Gastrocnemius medialis (tissue), 4 donors: ENCODE results near the gene BMP3. TPM values are rescaled to one million over a fixed set of nuclear protein-coding genes. Genes with fewer than 3 reads are reported as not detected.
"Not testable (repeated sequence)": the region's sequence is repeated elsewhere in the genome, so short reads cannot be mapped to it uniquely, and the experiment has no call there.

Source experiments
- ATAC-seq, 2 donors: fragments of 150-250 bp; one replicate each; pipeline ENCODE4 v1.9.1; 2016
- DNase-seq, 2 donors: peaks; one replicate each; pipeline ENCODE4 v3.0.0-alpha.2; 2019
- H3K27ac ChIP-seq, 4 donors: fragments of 200-600 bp; sonication (generic); 1 replicate in 1 of 4; 2 replicates in 3 of 4; pipeline ENCODE4 v1.5.1; 2016 to 2018; ENCODE audit warnings: mild to moderate bottlenecking in 2 of 4, moderate library complexity in 1 of 4
- H3K27me3 ChIP-seq, 3 donors: fragments of 200-600 bp; sonication (generic) in 2 of 3; 1 replicate in 1 of 3; 2 replicates in 2 of 3; pipeline versions ENCODE4 v1.5.1 to v1.6.0; 2016 to 2019; ENCODE audit warnings: mild to moderate bottlenecking in 1 of 3, moderate library complexity in 1 of 3
- H3K36me3 ChIP-seq, 2 donors: fragments of 200-600 bp; sonication (generic) in 1 of 2; one replicate each; pipeline ENCODE4 v1.5.1; 2017 to 2018
- H3K4me1 ChIP-seq, 2 donors: fragments of 200-600 bp; sonication (generic) in 1 of 2; one replicate each; pipeline ENCODE4 v1.5.1; 2016 to 2017; ENCODE audit warnings: mild to moderate bottlenecking in 2 of 2
- H3K4me3 ChIP-seq, 4 donors: fragments of 200-600 bp; sonication (generic) in 3 of 4; 1 replicate in 1 of 4; 2 replicates in 3 of 4; pipeline ENCODE4 v1.5.1; 2016 to 2019; ENCODE audit warnings: mild to moderate bottlenecking in 2 of 4
- H3K9me3 ChIP-seq, 3 donors: fragments of 200-600 bp; sonication (generic) in 2 of 3; 1 replicate in 1 of 3; 2 replicates in 2 of 3; pipeline ENCODE4 v1.5.1; 2016 to 2019
- CTCF ChIP-seq, 5 experiments: fragments of 450-650 bp in 3 of 5; fragments of 200-600 bp in 2 of 5; sonication (generic) in 2 of 5; IDR thresholded peaks in 4 of 5; conservative IDR thresholded peaks in 1 of 5; 1 replicate in 4 of 5; 2 replicates in 1 of 5; pipeline ENCODE4 v1.5.1; 2016 to 2019; ENCODE audit warnings: antibody characterized with exemption in 5 of 5, mild to moderate bottlenecking in 3 of 5, moderate library complexity in 3 of 5
- POLR2A ChIP-seq, 2 donors: fragments of 450-650 bp; IDR thresholded peaks; one replicate each; pipeline ENCODE4 v1.6.1; 2017; ENCODE audit warnings: antibody characterized with exemption in 2 of 2, mild to moderate bottlenecking in 2 of 2, moderate library complexity in 2 of 2
- in situ Hi-C, 4 donors: fragments of 200-750 bp; cut with MboI; loops; one replicate each; pipeline versions ENCODE4 v1.15.0 to v1.8.0; 2017; ENCODE audit warnings: low sequenced_read_pairs in 4 of 4
- intact Hi-C: fragments of 100-400 bp; cut with DNase I; formaldehyde crosslinking; loops from one replicate; pipeline ENCODE4 v1.15.1; 2023; ENCODE audit warnings: low total_unique reads
- total RNA-seq, 4 donors: library from RNA; depleted of rRNA; stranded (reverse); fragments of >200 nt; gene quantifications; one replicate each; pipeline versions ENCODE4 v1.1.0 to v1.2.3, GENCODE V29; 2016

BMP3 gene
- total RNA-seq, 4 donors from 2014 or later: 0.11 to 0.51 (median 0.20) TPM

GRCh38 chr4:80999943-81000342, 30.6 kb upstream of the BMP3 start:
- TF ChIP-seq POLR2A (IDR thresholded peaks at IDR 0.05) (no peak), CTCF (IDR thresholded peaks at IDR 0.05 in 4 of 5, conservative IDR thresholded peaks at IDR 0.05 in 1 of 5) (no peak)
- Histone ChIP-seq H3K36me3 (no peaks in the 10 kb centered on the region), H3K27ac (no peak overlapping the region), H3K9me3 (no peaks in the 10 kb centered on the region), H3K27me3 (no peaks in the 10 kb centered on the region), H3K4me3 (no peak overlapping the region), H3K4me1 (no peaks in the 10 kb centered on the region)
- DNase-seq (no peak), ATAC-seq (no peak)
- intact Hi-C loops: no loop called here
- in situ Hi-C loops: loop anchor here in 2 of 4 donors (25.0 kb wide), 1 partner anchor 638 kb away; no protein-coding TSS in a partner anchor

DNA sequence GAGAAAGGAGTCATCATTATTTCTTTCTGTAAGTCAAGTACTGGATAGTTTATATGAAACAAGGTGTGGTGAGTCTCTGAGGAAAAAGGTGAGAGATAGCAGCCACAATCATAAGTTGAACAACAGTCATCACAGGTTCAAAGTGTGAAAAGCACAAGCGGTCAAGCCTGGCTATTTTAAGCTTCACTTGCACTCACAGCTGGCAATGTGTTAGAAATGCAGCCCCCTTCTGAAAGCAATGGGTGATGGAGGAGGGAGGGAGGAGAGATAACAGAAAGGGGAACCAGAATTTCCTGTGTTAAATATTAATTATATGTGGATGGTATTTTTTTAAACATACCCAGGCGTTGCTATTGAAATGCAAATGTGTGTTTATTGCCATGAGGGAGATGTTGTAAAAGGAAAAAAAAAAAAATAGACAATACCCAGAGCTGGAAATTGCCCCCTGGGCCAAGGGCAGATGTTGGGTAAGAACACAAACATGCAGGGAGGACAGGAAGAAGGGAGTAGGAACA, 26.9 kb upstream of the BMP3 start:
- intact Hi-C loops (no loop called here), in situ Hi-C loops (no loop called here)
- Histone ChIP-seq H3K27me3 (no peaks in the 10 kb centered on the region), H3K9me3 (no peaks in the 10 kb centered on the region), H3K4me1 (no peaks in the 10 kb centered on the region), H3K27ac (no peak overlapping the region), H3K4me3 (no peak overlapping the region), H3K36me3 (no peaks in the 10 kb centered on the region)
- ATAC-seq: no peak
- TF ChIP-seq CTCF (IDR thresholded peaks at IDR 0.05 in 4 of 5, conservative IDR thresholded peaks at IDR 0.05 in 1 of 5) (no peak), POLR2A (IDR thresholded peaks at IDR 0.05) (no peak)
- DNase-seq: no peak

DNA sequence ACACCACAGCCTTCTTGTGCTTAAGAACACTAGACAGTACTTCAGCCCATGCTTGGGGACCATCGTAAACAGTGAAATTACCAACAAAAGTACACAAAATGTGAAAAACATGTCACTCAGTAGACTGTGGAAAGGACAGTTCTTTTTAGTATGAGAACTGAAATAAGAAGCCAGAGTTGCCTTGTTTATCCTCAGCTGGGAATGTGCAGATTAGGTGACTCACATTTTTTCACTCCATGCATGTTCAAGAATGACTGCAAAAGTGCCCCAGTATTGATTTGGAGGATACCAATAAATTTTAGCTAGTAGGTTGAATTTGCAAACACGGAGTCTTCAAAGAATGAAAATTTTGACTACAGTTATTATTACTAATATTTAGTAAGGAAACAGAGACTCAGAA, 23.1 kb upstream of the BMP3 start:
- intact Hi-C loops: no loop called here
- Histone ChIP-seq H3K4me1 (no peaks in the 10 kb centered on the region), H3K27ac (no peak overlapping the region), H3K36me3 (no peaks in the 10 kb centered on the region), H3K27me3 (no peaks in the 10 kb centered on the region), H3K4me3 (no peak overlapping the region), H3K9me3 (no peaks in the 10 kb centered on the region)
- in situ Hi-C loops: no loop called here
- ATAC-seq: no peak
- TF ChIP-seq POLR2A (IDR thresholded peaks at IDR 0.05): no peak
- TF ChIP-seq CTCF (IDR thresholded peaks at IDR 0.05 in 4 of 5, conservative IDR thresholded peaks at IDR 0.05 in 1 of 5): no peak
- no peak for DNase-seq

GRCh38 chr4:81016566-81016965, 13.9 kb upstream of the BMP3 start:
- H3K27me3 ChIP-seq, H3K4me1 ChIP-seq, in situ Hi-C loops, intact Hi-C loops, H3K4me3 ChIP-seq, H3K9me3 ChIP-seq, DNase-seq, H3K27ac ChIP-seq, H3K36me3 ChIP-seq, ATAC-seq: not testable (repeated sequence)

GRCh38 chr4:81019006-81019405, 11.5 kb upstream of the BMP3 start:
- Histone ChIP-seq H3K4me3 (no peak overlapping the region), H3K36me3 (no peaks in the 10 kb centered on the region), H3K4me1 (no peaks in the 10 kb centered on the region), H3K27me3 (no peaks in the 10 kb centered on the region), H3K9me3 (no peaks in the 10 kb centered on the region), H3K27ac (no peak overlapping the region)
- TF ChIP-seq POLR2A (IDR thresholded peaks at IDR 0.05): no peak
- no peak for TF ChIP-seq CTCF (IDR thresholded peaks at IDR 0.05 in 4 of 5, conservative IDR thresholded peaks at IDR 0.05 in 1 of 5)
- in situ Hi-C loops (no loop called here), intact Hi-C loops (no loop called here)
- no peak for ATAC-seq
- DNase-seq: no peak
